Chondrocyte (in vitro differentiated cells): ENCODE data around the gene CCDC136. TPM values are rescaled to one million over a fixed set of nuclear protein-coding genes. Genes with fewer than 3 reads are reported as not detected.

Experiments used
- DNase-seq: peaks from one replicate; pipeline ENCODE4 v3.0.0; 2021; ENCODE audit warnings: mixed read lengths, low spot score
- H3K27ac Mint-ChIP-seq: one replicate; pipeline ENCODE4 v1.8.0; 2021; ENCODE audit warnings: mild to moderate bottlenecking, moderate library complexity, mixed read lengths; ENCODE audit not compliant: unreplicated experiment
- H3K27me3 Mint-ChIP-seq: 2 replicates; pipeline ENCODE4 v1.8.0; 2021; ENCODE audit warnings: low read depth, mixed read lengths
- H3K36me3 Mint-ChIP-seq: 2 replicates; pipeline ENCODE4 v1.8.0; 2021; ENCODE audit warnings: low read depth, mixed read lengths
- H3K4me1 Mint-ChIP-seq: 2 replicates; pipeline ENCODE4 v1.8.0; 2021; ENCODE audit warnings: low read depth, mild to moderate bottlenecking, mixed read lengths
- H3K4me3 Mint-ChIP-seq: one replicate; pipeline ENCODE4 v1.8.0; 2021; ENCODE audit warnings: mild to moderate bottlenecking, moderate library complexity, mixed read lengths; ENCODE audit not compliant: unreplicated experiment
- H3K9me3 Mint-ChIP-seq: 2 replicates; pipeline ENCODE4 v1.8.0; 2021; ENCODE audit warnings: low read depth, mixed read lengths
- CTCF ChIP-seq: fragments of 200-600 bp; sonication (generic); IDR thresholded peaks from 2 replicates; pipeline ENCODE4 v1.5.0; 2021; ENCODE audit warnings: antibody characterized with exemption, mild to moderate bottlenecking, moderate library complexity
- total RNA-seq: library from RNA; stranded (reverse); gene quantifications from 3 replicates; pipeline ENCODE4 v1.2.1, GENCODE V29; 2021

Gene CCDC136
- total RNA-seq, 1 donor from 2014 or later, result 8.5 TPM

GRCh38 chr7:128863433-128863989, 71.7 kb downstream of the CCDC136 start:
- H3K27ac Mint-ChIP-seq, result peak overlapping the region; percentile 100
- DNase-seq, result no peak
- peaks cover 29% of the 10 kb centered on the region for H3K4me1 Mint-ChIP-seq
- H3K4me3 Mint-ChIP-seq, result peak overlapping the region; percentile 100
- no peaks in the 10 kb centered on the region for H3K9me3 Mint-ChIP-seq
- peak; percentile 77 for TF ChIP-seq CTCF
- peaks cover 12% of the 10 kb centered on the region for H3K36me3 Mint-ChIP-seq
- no peaks in the 10 kb centered on the region for H3K27me3 Mint-ChIP-seq

- peaks cover 37% of the 10 kb centered on the region for H3K4me1 Mint-ChIP-seq
- DNase-seq, result no peak
- H3K9me3 Mint-ChIP-seq, result no peaks in the 10 kb centered on the region
- no peak for TF ChIP-seq CTCF
- H3K27me3 Mint-ChIP-seq, result no peaks in the 10 kb centered on the region
- peaks cover 12% of the 10 kb centered on the region for H3K36me3 Mint-ChIP-seq
- H3K27ac Mint-ChIP-seq, result no peak overlapping the region
- no peak overlapping the region for H3K4me3 Mint-ChIP-seq
Observed at GRCh38 chr7:128865303-128865702, 73.5 kb downstream of the CCDC136 start.

- peak; percentile 82 for DNase-seq
- no peaks in the 10 kb centered on the region for H3K9me3 Mint-ChIP-seq
- H3K27me3 Mint-ChIP-seq, result no peaks in the 10 kb centered on the region
- TF ChIP-seq CTCF, result no peak
- peaks cover 12% of the 10 kb centered on the region for H3K36me3 Mint-ChIP-seq
- H3K27ac Mint-ChIP-seq, result no peak overlapping the region
- no peak overlapping the region for H3K4me3 Mint-ChIP-seq
- H3K4me1 Mint-ChIP-seq, result peaks cover 38% of the 10 kb centered on the region
Observed at GRCh38 chr7:128865996-128866877, 74.5 kb downstream of the CCDC136 start.

- DNase-seq, result no peak
- Mint-ChIP-seq H3K4me3 (no peak overlapping the region), H3K4me1 (peaks cover 35% of the 10 kb centered on the region), H3K9me3 (no peaks in the 10 kb centered on the region), H3K36me3 (peaks cover 12% of the 10 kb centered on the region), H3K27me3 (no peaks in the 10 kb centered on the region), H3K27ac (no peak overlapping the region)
- no peak for TF ChIP-seq CTCF
Observed at GRCh38 chr7:128867241-128867640, 75.5 kb downstream of the CCDC136 start.

- no peaks in the 10 kb centered on the region for H3K9me3 Mint-ChIP-seq
- H3K36me3 Mint-ChIP-seq, result peaks cover 10% of the 10 kb centered on the region
- peaks cover 32% of the 10 kb centered on the region for H3K4me1 Mint-ChIP-seq
- no peak overlapping the region for H3K27ac Mint-ChIP-seq
- H3K4me3 Mint-ChIP-seq, result no peak overlapping the region
- no peak for TF ChIP-seq CTCF
- DNase-seq, result peak; percentile 75
- H3K27me3 Mint-ChIP-seq, result no peaks in the 10 kb centered on the region
Observed at GRCh38 chr7:128867842-128868623, 76.3 kb downstream of the CCDC136 start.
